Thymus (tissue), 11 donors: ENCODE data around the gene BNC1. TPM values are rescaled to one million over a fixed set of nuclear protein-coding genes. Genes with fewer than 3 reads are reported as not detected.
A peak's percentile ranks its signal among the peaks of the same experiment; 100 is the strongest.

Experiments
- DNase-seq, 9 donors: peaks; one replicate each; pipeline ENCODE4 v3.0.0-alpha.2; 2013; ENCODE audit warnings: low spot score in 9 of 9, low read depth in 6 of 9, missing footprints in 1 of 9
- H3K27ac ChIP-seq, 2 donors: one replicate each; pipeline ENCODE4 v1.5.1; 2013; ENCODE audit warnings: control low read depth in 1 of 2, low read depth in 1 of 2, low read length in 1 of 2, mild to moderate bottlenecking in 1 of 2, moderate library complexity in 1 of 2
- H3K27me3 ChIP-seq, 2 donors: one replicate each; pipeline ENCODE4 v1.5.1; 2013; ENCODE audit warnings: low read length in 1 of 2; ENCODE audit not compliant: control insufficient read depth in 2 of 2, insufficient read depth in 1 of 2
- H3K36me3 ChIP-seq, 2 donors: one replicate each; pipeline ENCODE4 v1.5.1; 2013; ENCODE audit warnings: low read length in 1 of 2, mild to moderate bottlenecking in 1 of 2, moderate library complexity in 1 of 2; ENCODE audit not compliant: control insufficient read depth in 2 of 2, insufficient read depth in 2 of 2
- H3K4me1 ChIP-seq, 2 donors: one replicate each; pipeline ENCODE4 v1.5.1; 2013; ENCODE audit warnings: low read length in 2 of 2; ENCODE audit not compliant: control insufficient read depth in 2 of 2, insufficient read depth in 2 of 2
- H3K4me3 ChIP-seq, 2 donors: one replicate each; pipeline ENCODE4 v1.5.1; 2013; ENCODE audit warnings: low read length in 2 of 2, control low read depth in 1 of 2, mild to moderate bottlenecking in 1 of 2
- H3K9me3 ChIP-seq, 2 donors: one replicate each; pipeline ENCODE4 v1.5.1; 2013; ENCODE audit warnings: low read length in 1 of 2, mild to moderate bottlenecking in 1 of 2; ENCODE audit not compliant: control insufficient read depth in 2 of 2, insufficient read depth in 1 of 2
- WGBS: extraction: QIAGEN DNeasy Blood & Tissue Kit; methylation state at CpG from one replicate; pipeline ENCODE4 v1.1.7; 2013; 5-methylcytosine and 5-hydroxymethylcytosine counted together
- polyA plus RNA-seq: library from polyadenylated mRNA; stranded (reverse); fragments of 200-250 nt; gene quantifications from one replicate; pipeline ENCODE4 v1.2.3, GENCODE V29; 2013
- total RNA-seq: library from RNA; stranded (reverse); fragments of 120-200 nt; gene quantifications from one replicate; pipeline ENCODE4 v1.2.4, GENCODE V29; 2013
- donor health status: healthy.

BNC1 gene
- total and polyA plus RNA-seq, 2 donors: 1.7 to 6.8 TPM

DNA sequence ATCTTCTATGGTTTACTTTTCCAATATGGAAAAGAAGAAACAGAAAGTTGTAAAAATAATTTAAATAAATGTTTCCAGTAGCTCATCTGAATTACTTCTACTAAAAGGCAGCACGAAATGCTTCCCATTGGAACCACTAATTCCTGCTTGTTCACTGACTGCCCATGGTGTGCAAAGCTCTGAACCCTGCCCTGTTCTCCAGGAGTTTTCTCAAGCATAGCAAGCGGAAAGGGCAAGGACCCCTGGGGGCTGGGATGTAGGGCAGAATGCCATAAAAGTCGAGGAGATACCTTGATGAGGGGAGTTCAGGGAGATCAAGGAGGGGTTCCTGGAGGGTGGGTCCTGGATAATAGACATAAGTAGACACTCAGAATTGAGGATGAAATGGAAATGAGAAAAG, 35.3 kb upstream of the BNC1 start:
- no peak overlapping the region for H3K4me3 ChIP-seq
- no peaks in the 10 kb centered on the region for H3K9me3 ChIP-seq
- no peaks in the 10 kb centered on the region for H3K36me3 ChIP-seq
- DNase-seq: no peak
- no peaks in the 10 kb centered on the region for H3K4me1 ChIP-seq
- WGBS: 79% methylated on average over 3 of the region's 3 CpGs
- H3K27ac ChIP-seq: no peak overlapping the region
- no peaks in the 10 kb centered on the region for H3K27me3 ChIP-seq

DNA sequence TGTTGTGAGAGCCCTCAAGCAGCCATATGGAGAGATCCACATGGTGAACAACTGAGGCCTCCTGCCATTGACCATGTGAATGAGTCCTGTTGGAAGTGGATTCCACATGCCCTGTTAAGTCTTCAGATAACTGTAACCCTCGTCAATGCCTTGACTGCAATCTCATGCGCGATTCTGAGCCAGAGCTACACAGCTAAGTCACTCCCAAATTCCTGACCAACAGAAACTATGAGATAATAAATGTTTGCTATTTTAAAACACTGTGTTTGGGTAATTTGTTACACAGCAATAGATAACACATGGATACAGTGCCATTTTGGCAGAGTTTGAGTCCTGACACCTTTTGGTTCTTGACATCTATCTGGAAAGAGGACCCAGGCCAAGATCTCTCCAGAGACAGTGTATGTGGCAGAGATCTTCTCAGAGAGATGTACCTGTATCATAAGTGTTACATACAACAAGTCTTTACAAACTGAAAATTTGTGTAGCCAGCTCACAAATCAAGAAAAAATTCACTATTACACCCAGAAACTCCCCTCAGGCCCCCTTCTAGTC, 34.5 kb upstream of the BNC1 start:
- H3K9me3 ChIP-seq: no peaks in the 10 kb centered on the region
- H3K27me3 ChIP-seq: no peaks in the 10 kb centered on the region
- no peak for DNase-seq
- 98% methylated on average over 3 of the region's 3 CpGs for WGBS
- no peaks in the 10 kb centered on the region for H3K36me3 ChIP-seq
- no peak overlapping the region for H3K4me3 ChIP-seq
- no peak overlapping the region for H3K27ac ChIP-seq
- H3K4me1 ChIP-seq: no peaks in the 10 kb centered on the region

- DNase-seq: no peak
- Histone ChIP-seq H3K9me3 (no peaks in the 10 kb centered on the region), H3K4me3 (no peak overlapping the region), H3K4me1 (no peaks in the 10 kb centered on the region), H3K27ac (no peak overlapping the region), H3K36me3 (no peaks in the 10 kb centered on the region), H3K27me3 (no peaks in the 10 kb centered on the region)
Observed at GRCh38 chr15:83318036-83318435, 33.6 kb upstream of the BNC1 start.

DNA sequence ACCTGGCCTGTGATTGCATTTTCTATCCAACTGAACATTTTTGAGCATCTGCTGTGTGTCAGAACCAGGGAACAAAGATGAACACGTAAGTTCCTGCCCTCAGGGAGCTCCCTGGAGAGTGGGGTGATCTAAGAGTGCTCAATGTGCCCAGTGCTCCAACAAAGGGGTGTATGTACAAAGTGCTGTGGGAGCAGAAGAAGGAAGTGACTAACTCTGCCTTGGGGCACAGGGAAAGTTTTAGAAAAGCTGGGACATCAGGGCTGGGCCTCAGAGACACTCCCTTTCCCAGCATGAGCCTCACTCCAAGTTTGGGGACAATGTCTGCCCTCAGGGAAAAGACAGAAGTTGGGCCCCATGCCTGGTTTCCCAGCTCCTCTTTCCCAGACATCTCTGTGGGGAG, 27.6 kb upstream of the BNC1 start:
- 80% methylated on average over 1 of the region's 1 CpG for WGBS
- Histone ChIP-seq H3K27me3 (no peaks in the 10 kb centered on the region), H3K9me3 (no peaks in the 10 kb centered on the region), H3K36me3 (no peaks in the 10 kb centered on the region), H3K27ac (no peak overlapping the region), H3K4me1 (no peaks in the 10 kb centered on the region), H3K4me3 (no peak overlapping the region)
- DNase-seq: no peak

GRCh38 chr15:83310521-83311456, 26.3 kb upstream of the BNC1 start:
- Histone ChIP-seq H3K27me3 (peaks cover 0 to 4% of the 10 kb centered on the region in 2 donors), H3K9me3 (no peaks in the 10 kb centered on the region), H3K4me3 (no peak overlapping the region), H3K27ac (no peak overlapping the region), H3K4me1 (no peaks in the 10 kb centered on the region), H3K36me3 (no peaks in the 10 kb centered on the region)
- WGBS: 71% methylated on average over 5 of the region's 5 CpGs
- DNase-seq: no peak

DNA sequence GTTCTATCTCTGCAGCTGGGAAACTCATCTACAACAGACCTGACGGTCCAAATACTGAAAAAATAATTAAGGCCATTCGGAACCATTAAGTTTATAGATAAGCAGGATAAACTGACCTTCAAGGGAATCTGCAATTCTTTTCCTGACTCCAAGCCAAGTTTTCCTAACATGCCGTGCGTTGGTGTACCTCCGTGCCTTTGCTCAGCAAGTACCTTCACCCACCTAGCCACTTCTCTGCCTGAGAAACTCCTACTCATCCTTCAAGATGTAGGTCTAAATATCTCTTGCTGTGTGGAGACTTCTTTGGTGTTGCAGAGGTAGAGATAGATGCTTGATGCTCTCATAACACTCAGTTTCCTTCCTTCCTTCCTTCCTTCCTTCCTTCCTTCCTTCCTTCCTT, 24.2 kb upstream of the BNC1 start:
- H3K4me1 ChIP-seq: no peaks in the 10 kb centered on the region
- H3K36me3 ChIP-seq: no peaks in the 10 kb centered on the region
- DNase-seq: no peak
- H3K27ac ChIP-seq: no peak overlapping the region
- peaks cover 0 to 9% of the 10 kb centered on the region in 2 donors for H3K27me3 ChIP-seq
- no peaks in the 10 kb centered on the region for H3K9me3 ChIP-seq
- 96% methylated on average over 5 of the region's 5 CpGs for WGBS
- H3K4me3 ChIP-seq: no peak overlapping the region

DNA sequence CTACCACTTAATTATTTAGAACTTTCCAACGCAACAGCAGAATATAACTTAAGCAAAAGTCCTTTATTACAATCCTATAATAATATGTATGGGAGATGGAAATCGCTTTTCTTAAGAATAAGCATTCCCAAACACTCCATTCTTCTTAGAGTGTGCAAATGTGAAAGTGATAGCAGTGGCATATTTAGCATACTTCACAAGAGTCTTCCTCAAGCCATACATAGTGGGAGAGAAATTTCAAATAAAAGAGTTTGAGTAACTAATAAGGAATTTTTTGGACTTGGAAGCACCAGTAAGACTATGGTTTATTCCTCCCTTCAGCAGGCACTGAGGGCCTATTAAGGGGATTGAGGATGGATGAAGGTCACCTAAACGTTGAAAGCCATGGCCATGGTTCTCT, 22.1 kb upstream of the BNC1 start:
- WGBS: 91% methylated on average over 3 of the region's 3 CpGs
- no peaks in the 10 kb centered on the region for H3K4me1 ChIP-seq
- H3K4me3 ChIP-seq: no peak overlapping the region
- no peaks in the 10 kb centered on the region for H3K36me3 ChIP-seq
- H3K27ac ChIP-seq: no peak overlapping the region
- DNase-seq: no peak
- peaks cover 0 to 9% of the 10 kb centered on the region in 2 donors for H3K27me3 ChIP-seq
- no peaks in the 10 kb centered on the region for H3K9me3 ChIP-seq

DNA sequence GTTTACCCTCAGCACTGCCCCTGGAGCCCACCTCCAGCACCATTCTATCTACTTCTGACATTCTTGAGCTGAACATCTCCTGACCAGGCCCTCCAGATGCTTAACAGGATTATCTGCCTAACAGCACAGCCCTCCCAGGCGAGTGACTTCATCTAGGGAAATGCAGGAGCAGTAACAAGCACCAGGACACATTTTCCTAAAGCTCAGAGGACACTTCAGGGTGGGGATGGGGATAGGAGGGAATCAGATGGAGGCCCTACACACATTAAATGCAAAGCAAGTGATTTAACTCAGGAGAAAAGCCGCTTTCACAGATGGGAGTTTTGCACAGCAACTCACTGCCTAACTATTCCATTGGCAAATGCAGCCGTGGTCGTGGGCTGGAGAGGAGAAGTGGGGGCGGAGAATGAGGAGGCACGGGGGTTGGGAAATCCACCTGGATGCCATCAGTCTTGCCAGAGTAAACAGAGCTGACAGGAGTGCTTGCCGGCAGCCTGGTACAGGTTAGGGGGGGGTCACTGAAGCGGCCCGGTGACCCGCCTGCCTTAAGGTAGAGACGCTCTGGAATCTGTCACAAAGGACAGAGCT, 21.3 kb upstream of the BNC1 start:
- Histone ChIP-seq H3K27ac (peak overlapping the region in 1 of 2 donors; percentile 43), H3K4me3 (no peak overlapping the region), H3K4me1 (no peaks in the 10 kb centered on the region), H3K9me3 (no peaks in the 10 kb centered on the region), H3K27me3 (peaks cover 0 to 9% of the 10 kb centered on the region in 2 donors), H3K36me3 (no peaks in the 10 kb centered on the region)
- WGBS: 57% methylated on average over 11 of the region's 11 CpGs
- no peak for DNase-seq
